ENCODE data around the gene CELA3A.

Gene CELA3A

GRCh38 chr1:22041505-22041904 is 40.0 kb downstream of the CELA3A start:
- no peak overlapping the region for H2AFZ ChIP-seq (ENCODE audit: low read depth)
- H3K27me3 ChIP-seq (ENCODE audit: insufficient read depth, low read depth), result no peaks in the 10 kb centered on the region
- peaks cover 21% of the 10 kb centered on the region for H3K4me1 ChIP-seq (ENCODE audit: low read depth, poor library complexity, severe bottlenecking)
- no peaks in the 10 kb centered on the region for H3K36me3 ChIP-seq (ENCODE audit: insufficient read depth)
- no peaks in the 10 kb centered on the region for H3K79me2 ChIP-seq (ENCODE audit: insufficient read depth, low read depth)
- no peak overlapping the region for H3K4me2 ChIP-seq
- no peak overlapping the region for H3K4me3 ChIP-seq (IDR thresholded peaks at IDR 0.05; ENCODE audit: insufficient read depth, low read depth, low read length)
- H3K9ac ChIP-seq, result no peak overlapping the region
- no peak for TF ChIP-seq CTCF (conservative IDR thresholded peaks at IDR 0.05; ENCODE audit: low read depth, low read length)
- no peaks in the 10 kb centered on the region for H4K20me1 ChIP-seq (ENCODE audit: insufficient read depth)
- H3K27ac ChIP-seq, result no peak overlapping the region

DNA sequence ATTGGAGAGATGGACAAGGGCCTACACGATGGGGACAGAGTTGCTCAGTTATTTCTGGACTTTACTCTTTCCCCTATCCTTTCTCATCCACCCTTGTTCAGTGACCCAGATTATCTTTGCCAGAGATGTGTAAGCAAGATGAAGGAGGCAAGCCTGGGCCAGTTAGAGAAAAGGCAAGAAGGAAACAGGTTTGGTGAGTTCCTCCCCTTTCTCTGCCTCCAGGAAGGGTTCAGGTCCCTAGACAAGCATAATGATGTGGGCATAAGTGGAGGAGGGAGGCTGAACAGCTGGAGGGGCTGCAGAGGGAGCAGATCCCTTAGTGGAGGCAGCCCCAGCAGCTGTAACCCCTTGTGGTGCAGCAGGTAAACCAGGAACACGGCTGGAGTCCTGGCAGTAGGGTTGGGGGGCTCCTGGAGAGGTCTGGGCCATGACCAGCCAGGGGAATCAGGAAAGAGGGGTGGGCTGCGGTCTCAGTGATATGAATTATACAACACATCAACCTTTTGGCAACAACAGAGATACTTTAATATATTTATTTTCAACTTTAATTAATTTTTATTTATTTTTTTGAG is 41.8 kb downstream of the CELA3A start:
- no peaks in the 10 kb centered on the region for H3K79me2 ChIP-seq (ENCODE audit: insufficient read depth, low read depth)
- peaks cover 14% of the 10 kb centered on the region for H3K4me1 ChIP-seq (ENCODE audit: low read depth, poor library complexity, severe bottlenecking)
- H2AFZ ChIP-seq (ENCODE audit: low read depth), result no peak overlapping the region
- no peaks in the 10 kb centered on the region for H3K27me3 ChIP-seq (ENCODE audit: insufficient read depth, low read depth)
- H3K4me3 ChIP-seq (IDR thresholded peaks at IDR 0.05; ENCODE audit: insufficient read depth, low read depth, low read length), result no peak overlapping the region
- no peak overlapping the region for H3K27ac ChIP-seq
- H4K20me1 ChIP-seq (ENCODE audit: insufficient read depth), result no peaks in the 10 kb centered on the region
- no peak for TF ChIP-seq CTCF (conservative IDR thresholded peaks at IDR 0.05; ENCODE audit: low read depth, low read length)
- no peaks in the 10 kb centered on the region for H3K36me3 ChIP-seq (ENCODE audit: insufficient read depth)
- no peak overlapping the region for H3K4me2 ChIP-seq
- H3K9ac ChIP-seq, result no peak overlapping the region

DNA sequence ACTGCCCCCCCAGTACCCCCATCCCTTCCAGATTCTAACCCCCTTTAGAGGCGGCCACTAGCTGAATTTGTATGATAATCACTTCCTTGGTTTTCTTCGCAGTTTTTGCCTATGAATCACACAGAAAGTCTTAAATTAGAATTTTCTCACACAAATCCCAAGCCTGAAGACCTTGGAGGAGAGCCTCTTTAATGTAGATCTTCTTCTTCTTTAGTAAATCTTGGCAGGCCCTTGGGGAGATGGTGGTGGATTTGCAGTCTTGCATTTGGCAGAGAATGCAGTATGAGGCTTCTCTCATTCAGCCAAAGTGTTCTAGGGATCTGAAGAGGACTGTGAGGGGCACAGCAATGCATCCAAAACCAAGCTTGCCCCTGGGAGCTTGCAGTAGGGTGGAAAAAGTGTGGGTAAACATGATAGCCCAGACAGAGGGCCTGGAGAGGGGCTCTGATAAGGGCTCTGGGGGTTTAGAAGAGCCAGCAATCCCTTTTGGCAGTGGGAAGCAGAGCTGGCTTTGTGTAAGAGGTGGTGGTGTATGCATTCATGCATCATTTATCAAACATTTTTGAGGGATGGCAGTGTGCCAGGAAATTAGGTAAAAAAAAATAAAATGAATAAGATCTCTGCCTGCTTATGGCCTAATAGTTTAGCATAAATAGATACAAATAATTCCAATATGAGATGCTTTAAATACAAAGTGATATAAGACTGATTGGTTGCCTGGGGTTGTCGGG is 43.4 kb downstream of the CELA3A start:
- H3K79me2 ChIP-seq (ENCODE audit: insufficient read depth, low read depth), result no peaks in the 10 kb centered on the region
- no peaks in the 10 kb centered on the region for H4K20me1 ChIP-seq (ENCODE audit: insufficient read depth)
- no peak overlapping the region for H2AFZ ChIP-seq (ENCODE audit: low read depth)
- peaks cover 14% of the 10 kb centered on the region for H3K4me1 ChIP-seq (ENCODE audit: low read depth, poor library complexity, severe bottlenecking)
- no peak for TF ChIP-seq CTCF (conservative IDR thresholded peaks at IDR 0.05; ENCODE audit: low read depth, low read length)
- H3K9ac ChIP-seq, result no peak overlapping the region
- H3K36me3 ChIP-seq (ENCODE audit: insufficient read depth), result no peaks in the 10 kb centered on the region
- no peak overlapping the region for H3K4me3 ChIP-seq (IDR thresholded peaks at IDR 0.05; ENCODE audit: insufficient read depth, low read depth, low read length)
- no peak overlapping the region for H3K27ac ChIP-seq
- H3K4me2 ChIP-seq, result no peak overlapping the region
- H3K27me3 ChIP-seq (ENCODE audit: insufficient read depth, low read depth), result no peaks in the 10 kb centered on the region

GRCh38 chr1:22045604-22046228 is 44.3 kb downstream of the CELA3A start:
- Histone ChIP-seq H3K27ac (no peak overlapping the region), H3K4me2 (no peak overlapping the region), H3K79me2 (ENCODE audit: insufficient read depth, low read depth) (no peaks in the 10 kb centered on the region), H3K4me3 (IDR thresholded peaks at IDR 0.05; ENCODE audit: insufficient read depth, low read depth, low read length) (no peak overlapping the region), H4K20me1 (ENCODE audit: insufficient read depth) (no peaks in the 10 kb centered on the region), H3K27me3 (ENCODE audit: insufficient read depth, low read depth) (no peaks in the 10 kb centered on the region), H3K9ac (no peak overlapping the region), H3K36me3 (ENCODE audit: insufficient read depth) (no peaks in the 10 kb centered on the region), H2AFZ (ENCODE audit: low read depth) (no peak overlapping the region), H3K4me1 (ENCODE audit: low read depth, poor library complexity, severe bottlenecking) (peaks cover 6% of the 10 kb centered on the region)
- TF ChIP-seq CTCF (conservative IDR thresholded peaks at IDR 0.05; ENCODE audit: low read depth, low read length), result no peak

Data from KMS-11 (cell line).